OCI-LY1 (cell line): Measurements from ENCODE around the gene GUCA1C.

Experiments used
- H2AFZ ChIP-seq: fragments of 200-600 bp; sonication (generic), shearing (Covaris generic); 2 replicates; pipeline ENCODE4 v1.6.0; 2014; ENCODE audit warnings: antibody characterized with exemption, mild to moderate bottlenecking, low read length
- H3F3A ChIP-seq: fragments of 200-600 bp; sonication (generic), shearing (Covaris generic); 2 replicates; pipeline ENCODE4 v1.6.0; 2014; ENCODE audit warnings: mild to moderate bottlenecking, antibody characterized with exemption, low read length, moderate library complexity; ENCODE audit not compliant: insufficient read depth
- H3K27ac ChIP-seq: fragments of 200-600 bp; sonication (generic); 2 replicates; pipeline ENCODE4 v1.5.1; 2014; ENCODE audit warnings: low read length, mixed run types, mild to moderate bottlenecking, low read depth; ENCODE audit not compliant: poor library complexity, severe bottlenecking
- H3K27me3 ChIP-seq: fragments of 200-600 bp; sonication (generic); 2 replicates; pipeline ENCODE4 v1.6.0; 2014; ENCODE audit warnings: antibody characterized with exemption, mild to moderate bottlenecking, low read length, moderate library complexity; ENCODE audit not compliant: insufficient read depth
- H3K36me3 ChIP-seq: fragments of 200-600 bp; sonication (generic); 2 replicates; pipeline ENCODE4 v1.6.1; 2014; ENCODE audit warnings: mild to moderate bottlenecking, antibody characterized with exemption, low read length, moderate library complexity, mixed read lengths; ENCODE audit not compliant: insufficient read depth
- H3K4me1 ChIP-seq: fragments of 200-600 bp; sonication (generic); 2 replicates; pipeline ENCODE4 v1.5.1; 2014; ENCODE audit warnings: mild to moderate bottlenecking, low read length, moderate library complexity; ENCODE audit not compliant: insufficient read depth, severe bottlenecking
- H3K4me2 ChIP-seq: fragments of 200-600 bp; sonication (generic), shearing (Covaris generic); 2 replicates; pipeline ENCODE4 v1.6.1; 2014; ENCODE audit warnings: low read length
- H3K4me3 ChIP-seq: fragments of 200-600 bp; sonication (generic); 2 replicates; pipeline ENCODE4 v1.5.1; 2014; ENCODE audit warnings: low read length, low read depth, mild to moderate bottlenecking, mixed read lengths; ENCODE audit not compliant: poor library complexity, severe bottlenecking
- H3K79me2 ChIP-seq: fragments of 200-600 bp; shearing (Covaris generic); 2 replicates; pipeline ENCODE4 v1.6.1; 2016; ENCODE audit warnings: mixed run types, low read length, mixed read lengths; ENCODE audit not compliant: insufficient read depth
- H3K9ac ChIP-seq: fragments of 200-600 bp; sonication (generic), shearing (Covaris generic); 2 replicates; pipeline ENCODE4 v1.6.1; 2014; ENCODE audit warnings: mild to moderate bottlenecking, low read length, mixed read lengths
- H3K9me2 ChIP-seq: fragments of 200-600 bp; sonication (generic), shearing (Covaris generic); 2 replicates; pipeline ENCODE4 v1.6.1; 2014; ENCODE audit warnings: low read depth, mild to moderate bottlenecking, low read length, mixed read lengths
- H3K9me3 ChIP-seq: fragments of 200-600 bp; shearing (Covaris generic); 2 replicates; pipeline ENCODE4 v1.6.1; 2014; ENCODE audit warnings: low read length, mixed read lengths
- H4K20me1 ChIP-seq: fragments of 200-600 bp; sonication (generic), shearing (Covaris generic); 2 replicates; pipeline ENCODE4 v1.6.0; 2016; ENCODE audit warnings: mild to moderate bottlenecking, low read length; ENCODE audit not compliant: insufficient read depth
- CTCF ChIP-seq: fragments of 200-600 bp; sonication (generic), shearing (Covaris generic); IDR thresholded peaks from 2 replicates; pipeline ENCODE4 v1.5.1; 2017; ENCODE audit warnings: mild to moderate bottlenecking, antibody characterized with exemption, low read length, moderate library complexity, mixed read lengths
- EZH2 ChIP-seq: fragments of 200-600 bp; sonication (generic), shearing (Covaris generic); IDR thresholded peaks from 2 replicates; pipeline ENCODE4 v1.8.0; 2017; ENCODE audit warnings: borderline replicate concordance, mixed run types, mild to moderate bottlenecking, antibody characterized with exemption, low read length, moderate library complexity, mixed read lengths

The GUCA1C gene

GRCh38 chr3:108959017-108959416 lies 5.3 kb upstream of the GUCA1C start:
- no peaks in the 10 kb centered on the region for H3K9me3 ChIP-seq
- H3K27ac ChIP-seq, result no peak overlapping the region
- H3K27me3 ChIP-seq, result no peaks in the 10 kb centered on the region
- no peaks in the 10 kb centered on the region for H3K79me2 ChIP-seq
- H3F3A ChIP-seq, result no peaks in the 10 kb centered on the region
- H3K4me3 ChIP-seq, result no peak overlapping the region
- H2AFZ ChIP-seq, result no peak overlapping the region
- H3K36me3 ChIP-seq, result no peaks in the 10 kb centered on the region
- H4K20me1 ChIP-seq, result no peaks in the 10 kb centered on the region
- no peak overlapping the region for H3K4me2 ChIP-seq
- H3K9me2 ChIP-seq, result no peaks in the 10 kb centered on the region
- H3K4me1 ChIP-seq, result no peaks in the 10 kb centered on the region
- no peak overlapping the region for H3K9ac ChIP-seq
- TF ChIP-seq CTCF (no peak), EZH2 (no peak)

GRCh38 chr3:108953210-108953609 lies 469 bp downstream of the GUCA1C start:
- no peak overlapping the region for H2AFZ ChIP-seq
- no peak for TF ChIP-seq CTCF
- no peak overlapping the region for H3K4me2 ChIP-seq
- no peak overlapping the region for H3K4me3 ChIP-seq
- no peaks in the 10 kb centered on the region for H3K9me3 ChIP-seq
- H3K27me3 ChIP-seq, result no peaks in the 10 kb centered on the region
- H3K36me3 ChIP-seq, result no peaks in the 10 kb centered on the region
- H4K20me1 ChIP-seq, result no peaks in the 10 kb centered on the region
- no peak overlapping the region for H3K9ac ChIP-seq
- H3K27ac ChIP-seq, result no peak overlapping the region
- no peaks in the 10 kb centered on the region for H3F3A ChIP-seq
- no peaks in the 10 kb centered on the region for H3K9me2 ChIP-seq
- no peaks in the 10 kb centered on the region for H3K79me2 ChIP-seq
- no peaks in the 10 kb centered on the region for H3K4me1 ChIP-seq

GRCh38 chr3:108951820-108952501 lies 1.7 kb downstream of the GUCA1C start:
- Histone ChIP-seq H3K4me3 (no peak overlapping the region), H3K4me2 (no peak overlapping the region), H3K9me3 (no peaks in the 10 kb centered on the region), H3K9ac (no peak overlapping the region), H3K27me3 (no peaks in the 10 kb centered on the region), H3K9me2 (no peaks in the 10 kb centered on the region), H3K79me2 (no peaks in the 10 kb centered on the region), H2AFZ (no peak overlapping the region), H3K4me1 (no peaks in the 10 kb centered on the region), H3F3A (no peaks in the 10 kb centered on the region), H3K27ac (no peak overlapping the region), H3K36me3 (no peaks in the 10 kb centered on the region), H4K20me1 (no peaks in the 10 kb centered on the region)
- TF ChIP-seq CTCF (no peak), EZH2 (no peak)
